HG03442 (cell line): Measurements from ENCODE around the gene PACSIN2.

Source experiments
- ATAC-seq: cut with Tn5 transposase; IDR thresholded peaks from one replicate; pipeline ENCODE4 v1.9.1; 2021; ENCODE audit warnings: mild to moderate bottlenecking, moderate library complexity; ENCODE audit not compliant: unreplicated experiment

PACSIN2 gene

DNA sequence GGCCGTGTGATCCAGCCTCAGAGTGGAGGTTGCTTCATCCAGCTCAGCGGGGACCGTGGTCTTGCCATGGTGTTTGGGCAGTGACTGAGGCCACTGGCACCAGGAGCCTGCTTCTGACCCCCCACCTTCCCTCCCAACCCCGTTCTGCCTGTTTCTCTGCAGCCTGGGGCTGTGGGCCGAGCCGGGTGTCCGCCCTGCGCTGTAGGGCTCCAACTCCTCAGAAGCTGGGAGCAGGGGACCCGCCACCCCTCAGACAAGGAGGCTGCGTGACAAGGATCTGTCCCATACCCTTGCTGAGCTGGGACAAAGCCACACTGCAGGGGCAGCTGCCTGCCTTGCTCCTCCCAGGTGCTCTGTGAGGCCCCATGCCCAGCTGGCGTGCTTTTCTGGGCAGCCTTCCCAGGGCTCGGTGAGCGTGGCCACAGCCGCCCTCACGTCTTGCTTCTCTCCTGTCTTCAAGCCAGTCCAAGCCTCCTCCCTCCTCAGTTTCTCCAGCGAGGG, 146.1 kb downstream of the PACSIN2 start:
- ATAC-seq = no peak

DNA sequence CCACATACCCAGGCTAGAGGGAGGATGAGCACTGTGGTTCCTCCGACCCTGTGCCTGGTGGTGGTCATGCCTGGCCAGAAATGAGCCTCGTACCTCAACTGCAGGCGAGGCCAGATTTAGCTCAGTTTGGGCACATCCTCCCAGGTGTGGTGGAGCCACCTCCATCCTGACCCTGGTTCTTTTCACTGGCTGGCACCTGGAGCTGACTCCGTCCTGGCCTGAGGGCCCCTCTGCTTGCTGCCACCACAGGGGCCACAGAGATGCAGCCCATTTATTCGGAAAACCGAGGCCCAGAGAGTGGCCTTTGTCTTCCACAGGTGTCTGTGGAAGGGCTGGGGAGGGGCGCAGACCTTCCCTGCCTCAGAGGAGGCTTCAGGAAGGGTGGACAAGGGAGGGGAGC, 148.8 kb downstream of the PACSIN2 start:
- no peak for ATAC-seq

DNA sequence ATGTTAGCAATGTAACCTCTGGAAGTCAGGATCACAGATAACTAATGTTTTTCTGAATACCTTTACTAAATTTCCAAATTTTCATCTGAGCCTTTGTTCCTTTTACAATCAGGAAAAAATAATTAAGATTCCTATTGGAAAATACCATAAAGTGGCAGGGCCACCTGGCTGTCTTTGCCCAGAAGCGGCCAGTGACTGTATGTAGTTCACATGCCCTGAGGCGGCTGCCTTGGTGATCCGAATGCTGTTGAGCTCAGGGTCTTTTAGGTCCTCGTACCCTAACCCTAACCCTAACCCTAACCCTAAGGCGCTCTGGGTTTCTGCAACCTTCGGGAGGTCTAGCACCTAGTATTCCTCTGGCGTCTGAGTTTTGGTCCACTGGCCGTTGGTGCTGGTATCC, 149.4 kb downstream of the PACSIN2 start:
- ATAC-seq = no peak

DNA sequence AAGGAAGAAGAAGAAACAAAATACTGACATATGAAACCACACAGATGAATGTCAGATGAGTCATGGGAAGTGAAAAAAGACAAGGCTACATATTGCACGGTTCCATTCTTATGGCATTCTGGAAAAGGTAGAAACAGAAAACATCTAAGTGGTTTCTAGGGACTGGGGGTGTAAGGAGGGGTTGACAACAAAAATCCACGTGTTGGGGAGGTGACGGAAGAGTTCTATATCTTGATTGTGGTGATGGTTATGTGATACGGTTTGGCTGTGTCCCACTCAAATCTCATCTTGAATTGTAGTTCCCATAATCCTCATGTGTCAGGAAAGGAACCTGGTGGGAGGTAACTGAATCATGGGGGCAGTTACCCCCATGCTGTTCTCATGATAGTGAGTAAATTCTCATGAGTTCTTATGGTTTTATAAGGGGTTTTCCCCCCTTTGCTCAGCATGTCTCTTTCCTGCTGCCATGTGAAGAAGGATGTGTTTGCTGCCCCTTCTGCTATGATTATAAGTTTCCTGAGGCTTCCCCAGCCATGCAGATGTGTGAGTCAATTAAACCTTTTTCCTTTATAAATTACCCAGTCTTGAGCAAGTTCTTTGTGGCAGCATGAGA, 151.5 kb downstream of the PACSIN2 start:
- no peak for ATAC-seq

DNA sequence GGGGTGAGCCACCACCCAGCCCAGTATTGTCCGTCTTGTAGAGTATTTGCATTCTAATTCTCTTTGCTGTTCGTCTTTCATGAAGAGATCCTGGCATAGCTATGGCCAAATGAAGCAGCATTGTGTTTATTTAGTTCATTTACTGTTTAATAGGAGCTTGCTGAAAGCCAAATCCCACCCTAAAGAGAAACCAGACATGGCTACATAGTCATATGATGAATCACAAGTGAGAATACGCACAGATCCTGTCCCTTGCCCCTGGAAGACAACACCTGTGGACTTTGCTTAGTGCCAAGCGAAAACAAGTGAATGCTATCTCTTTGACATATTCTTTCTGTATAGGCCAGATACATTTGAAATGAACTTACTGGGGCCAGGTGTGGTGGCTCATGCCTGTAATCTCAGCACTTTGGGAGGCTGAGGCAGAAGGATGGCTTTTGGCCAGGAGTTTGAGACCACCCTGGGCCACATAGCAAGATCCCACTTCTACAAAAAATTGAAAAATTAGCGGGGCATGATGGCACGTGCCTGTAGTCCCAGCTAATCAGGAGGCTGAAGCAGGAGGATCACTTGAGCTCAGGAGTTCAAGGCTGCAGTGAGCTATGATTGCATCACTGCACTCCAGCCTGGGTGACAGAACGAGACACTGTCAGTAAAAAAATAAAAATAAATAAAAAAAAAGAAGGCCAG, 152.8 kb downstream of the PACSIN2 start:
- no peak for ATAC-seq

DNA sequence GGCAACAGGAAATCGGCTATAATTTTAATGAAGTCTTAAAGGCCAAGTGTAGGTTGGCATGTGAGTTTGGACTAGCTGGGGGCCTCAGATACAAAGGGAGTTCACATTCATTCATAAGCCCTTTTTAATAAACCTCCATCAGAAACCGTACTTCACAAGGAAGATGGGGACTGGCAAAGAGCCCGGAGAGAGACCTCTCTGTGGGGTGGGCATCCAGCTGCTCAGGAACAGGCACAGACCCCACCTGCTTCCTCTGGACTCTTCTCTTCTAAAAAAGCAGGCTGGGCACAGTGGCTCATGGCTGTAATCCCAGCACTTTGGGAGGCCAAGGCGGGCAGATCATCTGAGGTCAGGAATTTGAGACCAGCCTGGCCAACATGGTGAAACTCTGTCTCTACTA, 154.0 kb downstream of the PACSIN2 start:
- ATAC-seq = no peak

DNA sequence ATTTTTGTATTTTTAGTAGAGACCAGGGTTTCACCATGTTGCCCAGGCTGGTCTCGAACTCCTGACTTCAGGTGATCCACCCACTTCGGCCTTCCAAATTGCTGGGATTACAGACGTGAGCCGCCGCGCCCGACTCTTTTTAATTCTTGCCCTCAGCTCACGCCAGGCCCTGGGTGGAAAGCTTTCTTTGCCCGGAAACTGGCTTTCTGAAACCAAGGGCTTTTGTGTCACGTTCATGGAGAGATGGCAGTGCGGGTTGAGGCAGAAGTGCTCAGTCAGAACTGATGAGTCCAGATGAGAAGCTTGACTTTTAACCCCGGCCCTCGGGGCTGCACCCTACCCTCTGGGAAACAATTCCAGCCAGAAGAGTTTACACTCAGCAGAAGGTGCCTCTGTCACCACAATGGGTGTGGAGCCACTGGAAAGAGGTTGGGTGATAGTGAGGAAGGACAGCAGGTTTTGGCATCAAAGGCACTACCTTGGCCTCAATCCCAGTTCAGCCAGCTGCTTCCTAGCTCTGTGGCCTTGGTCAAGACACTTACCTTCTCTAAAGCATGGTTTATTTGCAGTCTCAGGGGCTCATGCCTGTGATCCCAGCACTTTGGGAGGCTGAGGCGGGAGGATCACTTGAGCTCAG, 157.0 kb downstream of the PACSIN2 start:
- ATAC-seq = no peak

DNA sequence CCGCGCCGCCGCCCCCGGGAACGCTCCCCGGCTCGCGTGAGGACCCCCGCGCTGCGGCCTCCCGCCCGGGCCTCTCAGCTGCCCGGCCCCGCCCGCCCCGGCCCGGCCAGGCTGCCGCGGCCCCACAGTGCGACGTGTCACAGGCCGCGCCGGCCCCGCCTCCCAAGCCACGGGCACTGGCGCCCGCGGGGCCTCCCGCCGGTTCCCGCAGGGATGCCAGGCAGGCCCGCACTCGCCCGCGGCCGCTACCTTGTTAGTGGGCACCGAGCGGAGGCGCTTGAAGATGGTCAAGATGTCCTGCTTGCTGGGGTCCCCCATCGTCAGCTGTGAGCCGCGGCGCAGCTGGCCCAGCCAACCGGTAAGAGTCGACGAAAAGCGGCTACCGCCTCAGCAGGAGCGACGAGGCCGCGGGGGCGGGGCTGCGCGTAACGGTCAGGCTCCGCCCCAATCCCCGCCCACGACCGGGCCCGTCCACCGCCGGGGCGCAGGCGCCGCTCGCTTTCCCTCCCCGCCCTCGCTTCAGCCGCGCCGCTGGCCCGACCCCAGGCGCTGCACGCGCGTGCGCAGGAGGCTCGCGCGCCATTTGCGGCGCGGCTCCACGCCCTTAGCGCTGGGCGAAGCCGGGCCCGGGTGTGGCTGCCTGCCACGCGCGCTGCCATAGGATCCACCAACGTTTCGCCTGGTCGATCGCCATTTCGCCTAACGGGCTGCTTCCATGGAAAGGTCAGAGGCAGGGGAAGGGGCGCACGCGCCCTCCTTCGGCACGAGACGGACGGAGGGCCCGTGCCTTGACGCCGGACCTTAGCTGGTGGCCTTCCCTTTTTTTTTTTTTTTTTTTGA, 157.9 kb downstream of the PACSIN2 start, which contains the start of gene ARFGAP3:
TSS of gene ARFGAP3 (minus strand) at position 409 of the 840 bp plus-strand sequence. CDS start at position 318, 91 bp downstream.
- peak; percentile 75 for ATAC-seq

DNA sequence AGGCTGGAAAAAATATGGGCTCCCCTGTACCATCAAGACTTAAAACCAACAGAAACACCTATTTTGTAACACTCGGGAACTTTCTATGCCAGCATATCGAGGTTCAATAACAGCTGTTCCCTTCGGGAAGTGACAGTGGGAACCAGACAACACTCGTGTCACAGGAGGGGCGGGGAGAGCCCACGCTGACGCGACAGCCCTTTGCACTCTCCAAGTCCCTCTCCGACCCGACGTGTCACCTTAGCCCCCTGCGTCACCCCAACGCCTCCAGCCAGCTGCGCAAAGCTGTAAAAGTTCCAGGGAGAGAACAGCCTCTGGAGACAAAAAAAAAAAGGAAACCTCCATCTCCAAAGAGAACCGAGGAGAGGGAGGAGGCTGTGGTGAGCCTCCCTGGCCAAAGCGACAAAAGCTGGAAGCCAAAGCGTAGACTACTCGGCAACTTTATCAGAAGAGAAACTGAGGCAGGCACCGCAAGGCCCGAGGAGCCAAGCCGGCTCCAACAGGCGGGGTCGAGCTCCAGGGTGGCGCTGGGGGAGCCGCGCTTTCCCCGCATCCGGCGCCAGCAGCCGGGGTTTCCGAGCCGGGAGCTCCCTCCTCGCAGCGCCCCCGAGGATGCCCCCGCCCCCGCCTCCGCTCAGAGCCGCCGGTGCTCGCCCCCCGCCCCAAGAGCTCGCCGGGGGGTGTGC, 158.6 kb downstream of the PACSIN2 start:
- ATAC-seq = peak; percentile 24

DNA sequence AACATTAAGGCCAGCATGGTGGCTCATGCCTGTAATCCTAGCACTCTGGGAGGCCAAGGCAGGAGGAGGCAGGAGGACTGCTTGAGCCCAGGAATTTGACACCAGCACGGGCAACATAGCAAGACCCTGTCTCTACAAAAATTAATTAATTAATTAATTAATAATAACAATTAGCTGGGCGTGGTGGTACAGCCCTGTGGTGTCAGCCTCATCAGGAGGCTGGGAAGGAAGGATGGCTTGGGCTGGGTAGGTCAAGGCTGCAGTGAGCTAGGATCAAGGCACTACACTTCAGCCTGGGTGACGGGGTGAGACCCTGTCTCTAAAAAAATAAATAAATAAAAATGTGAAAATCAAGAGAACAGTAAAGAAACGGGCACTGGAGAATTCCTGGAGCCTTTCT, 159.2 kb downstream of the PACSIN2 start:
- no peak for ATAC-seq

DNA sequence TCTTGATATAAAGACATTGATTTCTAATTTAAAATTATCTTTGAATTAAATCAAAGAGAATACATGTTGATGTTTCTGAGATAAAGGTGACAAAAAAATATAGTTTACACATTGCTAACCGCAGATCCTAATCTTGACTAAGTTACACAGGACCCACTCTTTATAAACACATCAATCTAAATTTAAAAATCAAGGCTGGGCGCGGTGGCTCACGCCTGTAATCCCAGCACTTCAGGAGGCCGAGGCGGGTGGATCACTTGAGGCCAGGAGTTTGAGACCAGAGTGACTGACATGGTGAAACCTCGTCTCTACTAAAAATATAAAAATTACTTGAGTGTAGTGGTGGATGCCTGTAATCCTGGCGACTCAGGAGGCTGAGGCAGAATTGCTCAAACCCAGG, 159.7 kb downstream of the PACSIN2 start:
- no peak for ATAC-seq

DNA sequence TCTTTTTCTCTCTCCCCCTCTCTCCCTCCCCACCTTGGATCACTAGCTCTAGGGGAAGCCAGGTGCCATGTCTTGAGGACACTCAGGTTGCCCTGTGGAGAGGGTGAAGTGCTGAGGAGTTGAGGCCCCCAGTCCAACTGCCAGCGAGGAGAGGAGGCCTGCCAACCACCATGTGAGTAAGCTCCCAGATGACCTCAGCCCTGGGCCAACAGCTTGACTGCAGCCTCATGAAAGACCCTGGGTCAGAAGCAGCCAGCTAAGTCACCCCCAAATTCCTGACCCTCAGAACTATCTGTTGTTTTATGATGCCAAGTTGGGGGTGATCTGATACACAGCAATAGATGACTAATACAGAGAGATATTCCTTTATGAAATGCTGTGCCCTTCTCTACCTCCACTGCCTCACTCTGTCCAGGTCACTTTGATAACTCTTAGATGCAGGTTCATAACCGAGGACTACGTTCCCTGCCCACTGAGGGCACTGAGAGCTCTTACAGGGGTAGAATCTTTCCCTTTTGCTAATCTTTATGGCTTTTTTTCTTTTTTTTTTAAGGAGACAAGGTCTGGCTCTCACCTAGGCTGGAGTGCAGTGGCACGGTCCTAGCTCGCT, 165.9 kb downstream of the PACSIN2 start:
- ATAC-seq = no peak

DNA sequence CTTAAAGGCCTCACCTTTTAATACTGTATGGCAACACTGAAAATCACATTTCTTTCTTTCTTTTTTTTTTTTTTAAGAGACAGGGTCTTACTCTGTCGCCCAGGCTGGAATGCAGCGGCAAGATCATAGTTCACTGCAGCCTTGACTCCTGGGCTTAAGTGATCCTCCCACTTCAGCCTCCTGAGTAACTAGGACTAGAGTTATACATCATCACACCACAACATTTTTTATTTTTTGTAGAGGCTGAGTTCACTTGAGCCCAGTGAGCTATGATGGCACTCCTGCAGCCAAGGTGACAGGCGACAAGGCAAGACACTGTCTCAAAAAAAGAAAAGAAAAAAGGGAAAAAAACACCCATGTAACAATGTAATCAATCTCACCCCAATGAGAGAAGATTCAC, 167.8 kb downstream of the PACSIN2 start:
- ATAC-seq = no peak

DNA sequence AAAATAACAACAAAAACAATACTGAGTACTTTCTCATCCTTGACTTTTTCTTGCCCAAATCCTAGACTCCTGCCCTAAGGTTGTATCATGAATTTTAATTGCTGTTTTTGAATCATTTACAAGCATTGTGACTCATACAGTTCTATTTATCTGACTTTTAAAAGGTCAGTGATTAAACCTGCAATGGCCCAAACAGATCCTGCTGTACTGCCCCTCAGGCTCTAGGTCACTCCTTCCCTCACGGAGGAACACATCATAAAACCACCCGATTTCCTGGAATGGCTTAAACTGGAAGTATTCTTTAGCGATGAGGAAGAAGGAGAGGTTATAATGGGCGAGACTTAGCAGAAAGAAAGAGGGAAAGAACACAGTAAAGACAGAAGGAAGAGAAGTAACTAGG, 170.2 kb downstream of the PACSIN2 start:
- no peak for ATAC-seq

DNA sequence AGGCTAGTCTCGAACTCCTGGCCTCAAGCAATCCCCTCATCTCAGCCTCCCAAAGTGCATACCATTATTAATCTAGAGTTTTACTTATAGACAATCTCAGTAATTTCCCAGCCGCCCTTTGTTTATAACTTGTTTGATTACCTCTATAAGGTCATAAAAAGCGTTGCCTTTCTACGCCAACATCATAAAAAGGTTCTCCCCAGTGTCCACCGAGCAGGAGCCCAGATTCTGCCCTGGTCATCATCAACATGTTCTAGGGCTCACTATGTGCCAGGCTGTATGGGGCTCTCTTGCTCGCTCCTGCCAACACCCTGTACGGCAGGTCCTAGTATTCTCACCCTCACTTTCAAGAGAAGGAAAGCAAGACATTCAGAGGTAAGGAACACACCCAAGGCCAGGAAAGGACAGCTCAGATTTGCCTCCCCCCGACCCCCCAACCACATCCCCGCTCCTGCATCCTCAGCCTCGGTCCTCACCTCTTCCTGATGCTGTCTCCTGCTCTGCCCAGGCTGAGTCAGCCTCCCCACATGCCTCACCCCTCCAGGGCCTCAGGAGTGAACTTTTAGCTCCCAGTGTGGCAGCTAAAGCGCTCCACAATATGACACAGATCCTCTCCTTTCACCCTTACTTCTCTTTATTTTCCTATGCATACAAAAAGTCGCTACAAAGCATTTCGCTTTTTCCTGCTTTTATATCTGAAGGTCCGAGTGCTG, 172.1 kb downstream of the PACSIN2 start:
- no peak for ATAC-seq

DNA sequence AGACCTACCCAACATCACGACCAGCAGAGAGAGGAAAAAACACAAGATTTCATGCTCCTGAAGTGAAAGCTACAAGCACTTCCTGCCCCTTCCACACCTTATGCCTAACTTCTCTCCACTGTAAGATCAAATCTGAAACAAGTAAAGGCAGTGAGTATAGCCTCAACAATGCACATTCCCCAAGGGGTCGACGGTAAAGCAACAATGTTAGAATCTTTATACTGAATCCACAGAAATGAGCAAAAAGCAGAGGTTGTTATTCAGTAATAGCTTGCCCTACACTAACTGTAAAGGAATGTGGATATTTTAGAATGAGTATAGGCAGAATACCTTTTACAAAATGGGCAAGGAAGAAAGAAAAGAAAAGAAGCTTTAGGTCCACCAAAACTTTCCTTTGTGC, 173.5 kb downstream of the PACSIN2 start:
- no peak for ATAC-seq

DNA sequence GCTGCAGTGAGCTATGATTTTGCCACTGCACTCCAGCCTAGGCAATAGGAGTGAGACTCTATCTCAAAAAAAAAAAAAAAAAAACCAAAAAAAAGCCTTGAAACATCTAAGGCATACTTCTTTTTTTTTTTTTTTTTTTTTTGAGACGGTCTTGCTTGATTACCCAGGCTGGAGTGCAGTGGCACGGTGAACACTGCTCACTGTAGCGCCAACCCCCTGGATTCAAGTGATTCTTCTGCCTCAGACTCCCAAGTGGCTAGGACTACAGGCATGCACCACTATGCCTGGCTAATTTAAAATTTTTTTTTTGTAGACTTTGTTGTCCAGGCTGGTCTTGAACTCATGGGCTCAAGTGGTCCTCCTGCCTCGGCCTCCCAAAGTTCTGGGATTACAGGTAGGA, 177.4 kb downstream of the PACSIN2 start:
- ATAC-seq = no peak

DNA sequence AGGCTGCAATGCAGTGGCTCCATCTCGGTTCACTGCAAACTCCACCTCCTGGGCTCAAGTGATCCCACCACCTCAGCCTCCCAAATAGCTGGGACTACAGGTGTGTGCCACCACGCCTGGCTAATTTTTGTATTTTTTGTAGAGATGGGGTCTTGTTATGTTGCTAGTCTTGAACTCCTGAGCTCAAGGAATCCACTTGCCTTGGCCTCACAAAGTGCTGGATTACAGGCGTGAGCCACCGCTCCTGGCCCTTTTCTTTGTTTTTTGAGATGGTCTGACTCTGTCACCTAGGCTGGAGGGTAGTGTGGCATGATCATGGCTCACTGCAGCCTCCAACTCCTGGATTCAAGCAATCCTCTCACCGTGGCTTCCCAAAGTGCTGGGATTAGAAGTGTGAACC, 178.9 kb downstream of the PACSIN2 start:
- no peak for ATAC-seq

DNA sequence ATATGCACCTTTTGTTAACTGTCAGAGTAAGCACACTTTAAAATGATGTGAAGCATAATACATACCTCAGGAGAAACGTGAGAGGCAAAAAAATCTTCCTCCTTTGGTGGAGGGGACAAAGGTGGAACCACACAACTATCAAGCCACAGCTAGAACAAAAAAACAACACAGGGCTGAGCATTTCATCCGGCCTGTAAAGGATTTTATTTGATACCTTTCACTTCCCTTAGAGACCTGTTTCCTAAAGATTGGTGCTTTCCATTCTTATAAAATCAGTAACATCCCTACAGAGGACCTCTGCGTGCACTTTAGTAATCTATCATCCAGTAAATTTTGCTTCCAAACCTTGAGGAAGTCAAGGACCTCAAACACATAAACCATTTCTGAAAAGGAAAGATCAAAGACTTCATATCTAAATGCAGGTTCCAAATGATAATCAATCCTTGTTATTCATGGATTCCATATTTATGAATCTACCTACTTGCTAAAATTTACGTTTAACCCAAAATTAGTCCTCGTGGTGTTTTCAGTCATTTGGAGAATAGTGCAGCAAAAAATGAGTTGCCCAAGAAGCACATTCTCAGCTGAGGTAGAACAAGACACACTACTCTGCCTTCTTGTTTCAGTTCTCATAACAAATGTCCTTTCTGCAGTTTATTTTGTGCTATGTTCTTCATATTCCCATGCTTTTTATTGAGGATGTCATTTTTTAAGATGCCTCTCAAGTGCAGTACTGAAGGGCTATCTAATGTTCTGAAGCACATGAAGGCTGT, 180.6 kb downstream of the PACSIN2 start:
- no peak for ATAC-seq
